GM23338 (cell line): ENCODE results near the gene DDIT3. TPM values are rescaled to one million over a fixed set of nuclear protein-coding genes. Genes with fewer than 3 reads are reported as not detected.

Experiments used
- microRNA counts: library from miRNA; unstranded; fragments of <30 nt; microRNA quantifications from one replicate; lab custom pipeline; 2017
- microRNA-seq: library from miRNA; unstranded; fragments of <30 nt; microRNA quantifications from one replicate; pipeline ENCODE4, GENCODE V29; 2017
- polyA plus RNA-seq: library from polyadenylated mRNA; unstranded; fragments of >200 nt; fragmentation: Nextera tagmentation; extraction: Ambion mirVana; gene quantifications from 2 replicates; pipeline ENCODE4 v1.2.1, GENCODE V29; 2016
- small RNA-seq: library from RNA; depleted of rRNA; stranded (forward); fragments of <200 nt; gene quantifications from one replicate; pipeline ENCODE3, GENCODE V24; 2014; ENCODE audit warnings: low replicate concordance
- total RNA-seq: library from RNA; depleted of rRNA; stranded (reverse); fragments of >200 nt; shearing (Covaris generic); gene quantifications from 2 replicates; pipeline ENCODE4 v1.2.3, GENCODE V29; 2014; rRNA removed

Gene DDIT3
- total and polyA plus RNA-seq, 2 experiments from 2014 or later, result 3.9 to 12.5 TPM

MicroRNAs within 50 kb of the gene (microRNA counts, 767-probe panel; counts per million panel counts)
- microRNA hsa-miR-616-3p (lab: Ali Mortazavi, UCI), result not detected

Small RNA genes lying within 50 kb of the gene (microRNA-seq; reads per million reads assigned to microRNA genes)
- 0.89 reads per million for gene MIR616
- 1.8 reads per million for gene MIR6758

Small RNA genes lying within 50 kb of the gene (small RNA-seq; reads per million reads assigned to genes)
- gene MIR616, result not detected

Other genes with a start within 250 kb of the DDIT3 start
- 17.7 and 19.6 TPM in 2 replicates for gene R3HDM2, start 89.5 kb downstream of the DDIT3 start, total RNA-seq
- 9.6 and 10.2 TPM in 2 replicates for gene R3HDM2, start 89.5 kb downstream of the DDIT3 start, polyA plus RNA-seq
- gene INHBC, start 85.7 kb downstream of the DDIT3 start, total RNA-seq, result not detected in 2 replicates
- gene INHBC, start 85.7 kb downstream of the DDIT3 start, polyA plus RNA-seq, result 0.53 TPM in 1 of 2 replicates, not detected in the other
- gene INHBE, start 65.2 kb downstream of the DDIT3 start, total RNA-seq, result 19.4 and 29.0 TPM in 2 replicates
- gene INHBE, start 65.2 kb downstream of the DDIT3 start, polyA plus RNA-seq, result 5.6 and 7.4 TPM in 2 replicates
- 16.1 and 18.1 TPM in 2 replicates for gene GLI1, start 60.7 kb downstream of the DDIT3 start, total RNA-seq
- gene GLI1, start 60.7 kb downstream of the DDIT3 start, polyA plus RNA-seq, result 4.8 and 5.6 TPM in 2 replicates
- gene ARHGAP9, start 40.6 kb downstream of the DDIT3 start, total RNA-seq, result 4.6 and 7.1 TPM in 2 replicates
- 4.5 and 4.9 TPM in 2 replicates for gene ARHGAP9, start 40.6 kb downstream of the DDIT3 start, polyA plus RNA-seq
- 247 and 266 TPM in 2 replicates for gene MARS1, start 32.4 kb downstream of the DDIT3 start, total RNA-seq
- gene MARS1, start 32.4 kb downstream of the DDIT3 start, polyA plus RNA-seq, result 351 and 389 TPM in 2 replicates
- gene MBD6, start 2.3 kb upstream of the DDIT3 start, total RNA-seq, result 12.5 and 16.9 TPM in 2 replicates
- gene MBD6, start 2.3 kb upstream of the DDIT3 start, polyA plus RNA-seq, result 17.1 and 18.3 TPM in 2 replicates
- 134 and 157 TPM in 2 replicates for gene DCTN2, start 26.7 kb upstream of the DDIT3 start, total RNA-seq
- 56.1 and 62.3 TPM in 2 replicates for gene DCTN2, start 26.7 kb upstream of the DDIT3 start, polyA plus RNA-seq
- 16.5 and 21.3 TPM in 2 replicates for gene KIF5A, start 29.5 kb upstream of the DDIT3 start, total RNA-seq
- gene KIF5A, start 29.5 kb upstream of the DDIT3 start, polyA plus RNA-seq, result 9.1 and 11.1 TPM in 2 replicates
- gene PIP4K2C, start 70.7 kb upstream of the DDIT3 start, total RNA-seq, result 26.4 and 30.6 TPM in 2 replicates
- gene PIP4K2C, start 70.7 kb upstream of the DDIT3 start, polyA plus RNA-seq, result 10.5 and 10.8 TPM in 2 replicates
- gene DTX3, start 84.3 kb upstream of the DDIT3 start, total RNA-seq, result 37.8 and 46.6 TPM in 2 replicates
- gene DTX3, start 84.3 kb upstream of the DDIT3 start, polyA plus RNA-seq, result 16.7 and 22.8 TPM in 2 replicates
- gene ARHGEF25, start 90.9 kb upstream of the DDIT3 start, total RNA-seq, result 9.9 and 10.2 TPM in 2 replicates
- gene ARHGEF25, start 90.9 kb upstream of the DDIT3 start, polyA plus RNA-seq, result 0.53 TPM in 1 of 2 replicates, not detected in the other
- gene B4GALNT1, start 112.7 kb upstream of the DDIT3 start, total RNA-seq, result 2.4 and 2.8 TPM in 2 replicates
- gene B4GALNT1, start 112.7 kb upstream of the DDIT3 start, polyA plus RNA-seq, result 1.3 and 1.4 TPM in 2 replicates
- gene OS9, start 173.6 kb upstream of the DDIT3 start, total RNA-seq, result 66.1 and 79.7 TPM in 2 replicates
- gene OS9, start 173.6 kb upstream of the DDIT3 start, polyA plus RNA-seq, result 27.5 and 29.3 TPM in 2 replicates
- 1.1 and 1.3 TPM in 2 replicates for gene AGAP2, start 218.2 kb upstream of the DDIT3 start, total RNA-seq
- gene AGAP2, start 218.2 kb upstream of the DDIT3 start, polyA plus RNA-seq, result 0.36 and 0.38 TPM in 2 replicates
- 15.6 and 32.9 TPM in 2 replicates for gene TSPAN31, start 224.5 kb upstream of the DDIT3 start, total RNA-seq
- 12.9 and 15.5 TPM in 2 replicates for gene TSPAN31, start 224.5 kb upstream of the DDIT3 start, polyA plus RNA-seq
- gene CDK4, start 231.8 kb upstream of the DDIT3 start, total RNA-seq, result 198 and 214 TPM in 2 replicates
- 105 and 108 TPM in 2 replicates for gene CDK4, start 231.8 kb upstream of the DDIT3 start, polyA plus RNA-seq
- gene MARCHF9, start 234.6 kb upstream of the DDIT3 start, total RNA-seq, result 2.9 and 3.5 TPM in 2 replicates
- 3.1 and 3.3 TPM in 2 replicates for gene MARCHF9, start 234.6 kb upstream of the DDIT3 start, polyA plus RNA-seq
- gene CYP27B1, start 246.6 kb upstream of the DDIT3 start, total RNA-seq, result 2.7 and 6.8 TPM in 2 replicates
- 0.83 and 1.1 TPM in 2 replicates for gene CYP27B1, start 246.6 kb upstream of the DDIT3 start, polyA plus RNA-seq